Measurements from ENCODE around the gene SUGCT. TPM values are rescaled to one million over a fixed set of nuclear protein-coding genes. Genes with fewer than 3 reads are reported as not detected.

The SUGCT gene
- total RNA-seq, 1 experiment from 2014 or later: 5.4 TPM

- H3K27ac Mint-ChIP-seq: peak overlapping the region in 1 of 3 experiments; percentile 47; a peak in 2 of 7 replicates
Measured at GRCh38 chr7:40332516-40332915, 197.7 kb downstream of the SUGCT start.

More at GRCh38 chr7:40332516-40332915, 197.7 kb downstream of the SUGCT start:
- Histone ChIP-seq H3K79me2 (ENCODE audit: insufficient read depth, low read length) (no peaks in the 10 kb centered on the region), H2BK15ac (ENCODE audit: low read depth, low read length) (no peak overlapping the region), H3K27me3 (ENCODE audit: insufficient read depth, low read length) (no peaks in the 10 kb centered on the region), H3K23ac (ENCODE audit: insufficient read length, low read depth, low read length) (no peak overlapping the region), H4K91ac (ENCODE audit: insufficient read length, low read depth, low read length) (no peak overlapping the region), H2BK5ac (ENCODE audit: insufficient read length, low read length) (no peak overlapping the region), H4K20me1 (ENCODE audit: control insufficient read depth, insufficient read depth, insufficient read length) (no peaks in the 10 kb centered on the region), H3K9me3 (ENCODE audit: control insufficient read depth, low read depth, low read length) (no peaks in the 10 kb centered on the region), H4K8ac (replicated peaks; ENCODE audit: insufficient read length, low read depth, low read length) (no peak overlapping the region), H3K18ac (ENCODE audit: insufficient read length, low read depth, low read length) (no peak overlapping the region), H3K4me1 (ENCODE audit: insufficient read depth, low read length) (no peaks in the 10 kb centered on the region), H2BK12ac (ENCODE audit: insufficient read length, low read depth, low read length) (no peak overlapping the region), H4K5ac (ENCODE audit: insufficient read length, low read depth, low read length) (no peak overlapping the region), H3T11ph (ENCODE audit: low read length) (no peak overlapping the region), H2AFZ (ENCODE audit: low read length) (no peak overlapping the region), H2BK120ac (ENCODE audit: low read depth, low read length, poor library complexity, severe bottlenecking) (no peak overlapping the region), H3K79me1 (ENCODE audit: insufficient read depth, low read depth, low read length, poor library complexity, severe bottlenecking) (no peaks in the 10 kb centered on the region), H2AK5ac (ENCODE audit: insufficient read length, low read length) (no peak overlapping the region), H3K23me2 (ENCODE audit: insufficient read length, low read depth, low read length, poor library complexity, severe bottlenecking) (no peaks in the 10 kb centered on the region), H3K27ac (ENCODE audit: insufficient read length, low read depth, low read length) (no peak overlapping the region), H2BK20ac (ENCODE audit: low read depth, low read length, poor library complexity, severe bottlenecking) (no peak overlapping the region), H3K4ac (ENCODE audit: low read depth, low read length) (no peak overlapping the region), H3K14ac (ENCODE audit: insufficient read depth, low read length) (no peak overlapping the region), H3K56ac (ENCODE audit: insufficient read length, low read depth, low read length) (no peak overlapping the region), H3K4me2 (ENCODE audit: insufficient read depth, insufficient read length, low read length) (no peak overlapping the region), H3K9ac (ENCODE audit: extremely low read depth, insufficient read length, low read length) (no peak overlapping the region)
- TF ChIP-seq CTCF (conservative IDR thresholded peaks at IDR 0.05): no peak
- Mint-ChIP-seq H3K27me3 (ENCODE audit: low read depth) (no peaks in the 10 kb centered on the region), H3K36me3 (ENCODE audit: insufficient read depth in 1 of 3, low read depth in 3 of 3) (no peaks in the 10 kb centered on the region; a peak in 2 of 7 replicates), H3K4me3 (no peak overlapping the region), H3K9me3 (peaks cover 3 to 8% of the 10 kb centered on the region in 2 experiments; a peak in 4 of 5 replicates), H3K4me1 (no peaks in the 10 kb centered on the region)
- no peak for DNase-seq
